Psoas muscle (tissue), 8 donors: ENCODE data around the gene CD2BP2. TPM values are rescaled to one million over a fixed set of nuclear protein-coding genes. Genes with fewer than 3 reads are reported as not detected.
"Not testable (repeated sequence)": the region's sequence is repeated elsewhere in the genome, so short reads cannot be mapped to it uniquely, and the experiment has no call there.

Experiments
- ATAC-seq, 4 donors: fragments of 200-7000 bp; cut with Tn5 transposase; one replicate each; pipeline ENCODE4 v1.9.1; 2020; ENCODE audit warnings: moderate library complexity in 3 of 4, mild to moderate bottlenecking in 2 of 4
- DNase-seq, 2 donors: peaks; one replicate each; pipeline ENCODE4 v3.0.0-alpha.2; 2020
- H3K27ac ChIP-seq: fragments of 200-600 bp; one replicate; pipeline ENCODE4 v1.8.0; 2022
- H3K27me3 ChIP-seq, 3 donors: fragments of 200-600 bp in 1 of 3; one replicate each; pipeline versions ENCODE4 v1.6.1 to v1.8.0; 2013 to 2022; ENCODE audit warnings: low read length in 2 of 3, mild to moderate bottlenecking in 2 of 3, moderate library complexity in 1 of 3; ENCODE audit not compliant: insufficient read depth in 3 of 3
- H3K36me3 ChIP-seq, 2 donors: fragments of 200-600 bp in 1 of 2; one replicate each; pipeline versions ENCODE4 v1.6.1 to v1.8.0; 2013 to 2022; ENCODE audit warnings: low read depth in 1 of 2, mild to moderate bottlenecking in 1 of 2, moderate library complexity in 1 of 2; ENCODE audit not compliant: insufficient read depth in 1 of 2
- H3K4me1 ChIP-seq: fragments of 200-600 bp; one replicate; pipeline ENCODE4 v1.8.0; 2022
- H3K4me3 ChIP-seq: fragments of 200-600 bp; one replicate; pipeline ENCODE4 v1.8.0; 2022; ENCODE audit warnings: mild to moderate bottlenecking
- H3K9me3 ChIP-seq: fragments of 200-600 bp; one replicate; pipeline ENCODE4 v1.8.0; 2022
- WGBS, 3 donors: extraction: QIAGEN DNeasy Blood & Tissue Kit; methylation state at CpG; one replicate each; pipeline versions ENCODE4 v1.1.6 to v1.1.7; 2013; 5-methylcytosine and 5-hydroxymethylcytosine counted together
- intact Hi-C, 2 donors: fragments of 100-400 bp; cut with DNase I; formaldehyde crosslinking; loops; one replicate each; pipeline versions ENCODE4 v1.11.0 to v1.14.2; 2022
- polyA plus RNA-seq, 3 donors: library from polyadenylated mRNA; stranded (reverse); fragments of 200-250 nt; gene quantifications; one replicate each; pipeline ENCODE4 v1.2.3, GENCODE V29; 2013
- total RNA-seq, 4 donors: library from RNA; stranded (reverse); fragmentation: NEBNext Ultra II Directional in 2 of 4; extraction: Animal tissue kit (Norgen Biotek cat#: 25700) in 2 of 4; gene quantifications; one replicate each; pipeline versions ENCODE4 v1.2.1 to v1.2.4, GENCODE V29; 2021 to 2023
- TF ChIP-seq, protein P1 (sequence below): fragments of 200-600 bp; IDR thresholded peaks from one replicate; pipeline ENCODE4 v1.8.0; 2022; ENCODE audit warnings: antibody characterized with exemption
- donor health status: healthy with polysubstance abuse.
- donor health status: DM: no; HTN: no; CAD: no; lungs with moderate emphysema.
- donor health status: Bipolar disorder and iron deficiency.
- donor health status: healthy.
- donor health status: DM: yes; HTN: yes; CAD: no.
- donor health status: DM: no; HTN: no; CAD: no.
- donor health status: DM: no; HTN: no; CAD: no.
- donor health status: DM: yes; HTN: yes; CAD: no.

Gene CD2BP2
- total and polyA plus RNA-seq, 7 donors: 31.0 to 65.0 (median 55.6) TPM

DNA sequence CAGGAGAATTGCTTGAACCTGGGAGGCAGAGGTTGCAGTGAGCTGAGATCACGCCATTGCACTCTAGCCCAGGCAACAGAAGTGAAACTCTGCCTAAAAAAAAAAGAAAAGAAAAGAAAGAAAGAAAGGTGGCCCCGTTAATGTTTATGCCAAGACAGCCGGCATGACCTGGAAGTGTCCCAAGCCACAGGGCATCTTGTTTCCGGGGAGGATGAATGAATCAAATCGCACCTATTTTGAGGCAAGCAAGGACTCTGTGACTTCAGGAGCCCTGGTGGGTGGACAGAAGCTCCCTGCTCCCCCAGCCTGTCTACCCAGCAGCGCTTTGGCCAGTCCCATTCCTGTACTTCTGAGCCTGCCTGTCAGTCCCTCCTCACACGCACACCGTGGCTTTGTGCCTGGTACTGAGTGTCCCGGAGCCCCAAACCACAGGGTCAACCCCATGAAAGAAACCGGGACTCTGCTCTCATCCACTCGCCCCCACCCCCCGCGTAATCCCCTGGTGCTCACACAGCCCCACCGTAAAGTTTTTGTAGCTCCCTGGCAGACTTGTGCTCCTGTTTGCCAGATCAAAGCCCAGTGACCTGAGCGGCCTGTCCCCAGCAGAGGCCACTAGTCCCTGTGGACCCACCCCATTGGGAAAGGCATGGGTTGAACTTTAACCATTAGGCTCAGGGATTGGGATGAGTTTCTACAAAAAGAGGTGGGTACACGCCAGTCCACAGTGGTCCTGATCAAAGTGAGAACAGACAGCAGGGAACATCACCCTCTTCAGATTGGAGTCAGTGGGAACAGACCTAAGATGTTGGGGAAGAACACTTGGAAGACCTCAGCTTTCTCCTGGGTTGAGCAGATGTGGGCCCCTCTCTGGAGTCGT lies 19.3 kb downstream of the CD2BP2 start:
- TF ChIP-seq, protein P1, sequence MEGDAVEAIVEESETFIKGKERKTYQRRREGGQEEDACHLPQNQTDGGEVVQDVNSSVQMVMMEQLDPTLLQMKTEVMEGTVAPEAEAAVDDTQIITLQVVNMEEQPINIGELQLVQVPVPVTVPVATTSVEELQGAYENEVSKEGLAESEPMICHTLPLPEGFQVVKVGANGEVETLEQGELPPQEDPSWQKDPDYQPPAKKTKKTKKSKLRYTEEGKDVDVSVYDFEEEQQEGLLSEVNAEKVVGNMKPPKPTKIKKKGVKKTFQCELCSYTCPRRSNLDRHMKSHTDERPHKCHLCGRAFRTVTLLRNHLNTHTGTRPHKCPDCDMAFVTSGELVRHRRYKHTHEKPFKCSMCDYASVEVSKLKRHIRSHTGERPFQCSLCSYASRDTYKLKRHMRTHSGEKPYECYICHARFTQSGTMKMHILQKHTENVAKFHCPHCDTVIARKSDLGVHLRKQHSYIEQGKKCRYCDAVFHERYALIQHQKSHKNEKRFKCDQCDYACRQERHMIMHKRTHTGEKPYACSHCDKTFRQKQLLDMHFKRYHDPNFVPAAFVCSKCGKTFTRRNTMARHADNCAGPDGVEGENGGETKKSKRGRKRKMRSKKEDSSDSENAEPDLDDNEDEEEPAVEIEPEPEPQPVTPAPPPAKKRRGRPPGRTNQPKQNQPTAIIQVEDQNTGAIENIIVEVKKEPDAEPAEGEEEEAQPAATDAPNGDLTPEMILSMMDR: no peak
- Histone ChIP-seq H3K4me3 (peak overlapping the region; percentile 82), H3K27ac (peak overlapping the region; percentile 97), H3K4me1 (peaks cover 8% of the 10 kb centered on the region), H3K9me3 (no peaks in the 10 kb centered on the region), H3K27me3 (no peaks in the 10 kb centered on the region), H3K36me3 (no peaks in the 10 kb centered on the region)
- intact Hi-C loops: no loop called here
- ATAC-seq (peak; percentile 35 to 66 (median 50)), DNase-seq (peak in 1 of 2 donors; percentile 76)
- 32 to 49% (median 39%) methylated on average over 17 of the region's 17 CpGs for WGBS, 3 donors

DNA sequence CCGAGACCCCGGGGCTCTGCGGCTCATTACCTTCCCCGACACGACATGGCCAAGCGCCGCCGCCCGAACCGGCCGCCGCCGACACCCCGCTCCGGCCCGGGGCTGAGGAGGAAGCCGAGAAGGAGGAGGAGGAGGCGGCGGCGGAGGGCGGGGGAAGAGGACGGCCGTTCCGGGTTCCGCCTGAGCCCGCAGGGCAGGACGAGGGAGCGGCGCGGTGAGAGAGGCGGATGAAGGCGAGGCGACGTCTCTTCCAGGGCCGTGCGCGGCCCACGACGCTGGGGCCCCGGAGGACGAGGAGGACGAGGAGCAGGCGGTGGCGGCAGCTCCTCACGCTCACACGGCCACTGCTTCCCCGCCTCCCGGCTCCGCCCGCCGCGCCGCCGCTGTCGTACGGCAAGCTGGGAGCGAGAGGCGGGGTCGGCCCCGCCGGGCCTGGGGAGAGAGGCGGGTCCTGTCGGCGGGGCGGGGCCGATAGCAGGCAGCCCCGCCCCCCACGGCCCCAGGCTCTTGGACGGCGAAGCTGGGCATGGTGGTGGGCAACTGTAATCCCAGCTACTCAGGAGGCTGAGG lies 20.0 kb downstream of the CD2BP2 start:
- peak overlapping the region; percentile 82 for H3K4me3 ChIP-seq
- peak overlapping the region; percentile 97 for H3K27ac ChIP-seq
- DNase-seq (peak; percentile 87 to 92), ATAC-seq (peak; percentile 89 to 93 (median 90))
- H3K36me3 ChIP-seq, H3K27me3 ChIP-seq, intact Hi-C loops, H3K9me3 ChIP-seq, H3K4me1 ChIP-seq: not testable (repeated sequence)
- 0% methylated on average over 50 to 69 of the region's 70 CpGs for WGBS, 3 donors

DNA sequence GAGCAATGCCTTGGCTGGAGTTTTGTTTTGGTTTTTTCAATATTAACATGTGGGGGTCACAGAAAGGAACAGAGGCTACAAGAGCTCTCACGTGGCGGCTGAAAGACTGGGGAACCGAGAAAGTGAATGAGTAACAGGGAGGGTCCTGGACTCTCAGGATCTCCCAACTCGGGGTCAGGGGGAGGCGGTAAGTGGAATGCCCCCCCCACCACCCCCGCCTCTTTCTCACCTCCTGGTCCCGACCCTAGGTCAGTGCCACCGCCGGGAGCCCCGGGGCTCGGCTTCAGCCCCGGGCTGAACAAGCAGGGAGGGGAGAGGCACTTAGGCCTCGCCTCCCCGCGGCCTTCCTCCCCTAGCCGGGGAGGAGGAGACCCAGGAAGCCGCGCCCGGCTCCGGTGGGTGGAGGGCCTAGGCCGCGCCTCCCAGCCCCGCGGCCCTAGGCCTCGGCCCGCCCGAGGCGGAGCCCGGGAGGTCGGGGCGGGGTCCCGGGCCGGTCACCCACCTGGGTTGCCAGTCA lies 20.6 kb downstream of the CD2BP2 start:
- H3K36me3 ChIP-seq, H3K9me3 ChIP-seq, intact Hi-C loops, H3K27me3 ChIP-seq, H3K4me1 ChIP-seq: not testable (repeated sequence)
- 0% methylated on average over 3 to 24 of the region's 33 CpGs for WGBS, 3 donors
- H3K4me3 ChIP-seq: peak overlapping the region; percentile 82
- DNase-seq: peak; percentile 86 to 93
- ATAC-seq: peak; percentile 81 to 93 (median 90)
- H3K27ac ChIP-seq: peak overlapping the region; percentile 97

DNA sequence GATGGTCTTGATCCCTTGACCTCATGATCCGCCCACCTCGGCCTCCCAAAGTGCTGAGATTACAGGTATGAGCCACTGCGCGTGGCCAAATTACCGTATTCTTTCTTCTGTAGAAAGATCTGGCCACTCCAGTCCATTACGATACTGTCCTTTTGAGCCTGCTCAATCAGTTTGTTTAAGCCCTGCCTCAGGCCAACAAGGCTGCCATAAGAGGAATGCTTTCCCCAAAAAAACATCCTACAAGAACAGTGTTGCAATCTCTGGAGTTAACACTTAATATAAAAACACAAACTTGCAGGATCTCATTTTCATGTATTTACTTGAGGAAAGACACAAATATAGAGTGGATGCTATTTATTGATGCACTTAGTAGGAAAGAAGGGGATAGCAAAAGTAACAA lies 30.9 kb downstream of the CD2BP2 start:
- DNase-seq, ATAC-seq: not testable (repeated sequence)

DNA sequence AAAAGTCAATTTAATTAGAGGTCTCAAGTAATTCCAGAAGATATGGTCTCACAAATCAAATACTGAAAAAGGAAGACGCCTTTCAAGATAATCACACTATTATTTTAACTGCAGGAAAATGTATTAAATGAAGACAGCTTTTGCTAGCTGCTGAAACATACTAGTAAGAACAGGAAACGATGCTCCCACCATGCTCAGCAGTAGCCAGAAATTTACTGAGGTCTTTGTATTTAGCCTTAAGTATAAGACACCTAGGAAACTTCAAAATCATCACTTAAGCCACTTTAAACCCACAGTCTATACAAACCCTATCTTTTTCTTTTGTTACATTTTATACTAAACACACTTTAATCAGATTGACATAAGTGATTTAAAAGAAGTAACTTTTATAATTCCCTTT lies 36.5 kb downstream of the CD2BP2 start:
- WGBS, 3 donors: 59 to 84% (median 66%) methylated on average over 2 of the region's 2 CpGs
- H3K4me1 ChIP-seq, ATAC-seq, H3K4me3 ChIP-seq, H3K36me3 ChIP-seq, H3K9me3 ChIP-seq, DNase-seq, H3K27ac ChIP-seq, H3K27me3 ChIP-seq, intact Hi-C loops: not testable (repeated sequence)

More for the DNA sequence above, 30.9 kb downstream of the CD2BP2 start:
- H3K4me3 ChIP-seq, H3K36me3 ChIP-seq, H3K9me3 ChIP-seq, H3K4me1 ChIP-seq, H3K27ac ChIP-seq, intact Hi-C loops, H3K27me3 ChIP-seq: not testable (repeated sequence)
- 93 to 94% (median 93%) methylated on average over 6 of the region's 6 CpGs for WGBS, 3 donors

DNA sequence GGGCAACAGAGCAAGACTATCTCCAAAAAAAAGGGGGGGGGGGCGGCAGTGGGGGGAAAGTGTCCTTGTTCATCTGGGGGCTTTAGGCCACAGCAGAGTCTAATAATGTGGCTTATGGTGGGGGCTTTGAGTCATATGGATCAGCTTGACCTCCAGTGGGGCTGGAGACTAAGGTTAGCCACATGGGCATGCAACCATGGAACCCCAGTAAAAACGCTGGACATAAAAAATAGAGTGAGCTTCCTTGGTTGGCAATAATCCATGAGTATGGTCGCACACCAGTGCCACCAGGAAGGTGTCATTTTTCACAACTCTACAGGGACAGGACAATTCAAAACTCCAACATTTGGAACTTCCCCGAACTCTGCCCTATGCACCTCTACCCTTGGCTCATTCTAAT lies 44.2 kb downstream of the CD2BP2 start:
- H3K4me3 ChIP-seq, DNase-seq, H3K36me3 ChIP-seq, H3K27ac ChIP-seq, ATAC-seq, H3K27me3 ChIP-seq, intact Hi-C loops, H3K9me3 ChIP-seq: not testable (repeated sequence)
- WGBS, 3 donors: 50 to 71% (median 60%) methylated on average over 1 to 3 of the region's 4 CpGs
- H3K4me1 ChIP-seq: peaks cover 15% of the 10 kb centered on the region

DNA sequence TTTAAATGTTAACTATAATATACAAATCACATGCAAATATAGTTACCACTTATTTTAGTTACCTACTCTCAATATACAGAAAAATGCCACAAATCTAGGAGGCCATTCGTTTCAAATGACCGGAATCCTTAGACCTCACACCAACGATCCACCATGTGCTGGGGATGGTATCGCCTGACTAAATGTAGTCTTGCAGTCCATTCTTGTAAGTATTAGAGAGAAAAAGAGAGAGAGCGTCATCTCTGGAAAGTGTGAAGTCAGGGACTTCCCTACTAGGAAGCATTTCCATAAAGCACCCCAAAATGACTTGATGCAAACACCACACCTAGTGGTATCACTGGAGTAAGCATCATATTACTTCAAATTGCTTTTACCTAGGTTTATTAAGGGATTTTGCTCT lies 45.9 kb downstream of the CD2BP2 start:
- H3K4me3 ChIP-seq, ATAC-seq, H3K36me3 ChIP-seq, DNase-seq, H3K9me3 ChIP-seq, intact Hi-C loops, H3K27me3 ChIP-seq: not testable (repeated sequence)
- WGBS, 3 donors: 83 to 92% (median 84%) methylated on average over 5 of the region's 5 CpGs
- H3K4me1 ChIP-seq: peaks cover 15% of the 10 kb centered on the region
- H3K27ac ChIP-seq: peak overlapping the region; percentile 53

Other genes starting within 250 kb of the CD2BP2 start
- gene GDPD3, start 241.8 kb downstream of the CD2BP2 start, total RNA-seq: 1 to 10 TPM in 2 of 4 donors, under 1 TPM in 2; 0.56 to 3.1 (median 1.3) TPM
- under 1 TPM; 0.48 to 0.91 (median 0.89) TPM for gene GDPD3, start 241.8 kb downstream of the CD2BP2 start, polyA plus RNA-seq
- gene MAPK3, start 232.1 kb downstream of the CD2BP2 start, total RNA-seq: 10 to 100 TPM; 37.2 to 45.2 (median 41.0) TPM
- gene MAPK3, start 232.1 kb downstream of the CD2BP2 start, polyA plus RNA-seq: 10 to 100 TPM; 25.6 to 53.0 (median 48.7) TPM
- 1 to 10 TPM; 4.0 to 6.8 (median 6.3) TPM for gene CORO1A, start 171.7 kb downstream of the CD2BP2 start, total RNA-seq
- 1 to 10 TPM; 2.7 to 6.5 (median 3.0) TPM for gene CORO1A, start 171.7 kb downstream of the CD2BP2 start, polyA plus RNA-seq
- gene BOLA2B, start 161.6 kb downstream of the CD2BP2 start, total RNA-seq: 10 to 100 TPM; 54.0 to 69.1 (median 60.3) TPM
- gene BOLA2B, start 161.6 kb downstream of the CD2BP2 start, polyA plus RNA-seq: 100 to 1,000 TPM; 177 to 700 (median 243) TPM
- gene SLX1A, start 161.4 kb downstream of the CD2BP2 start, total RNA-seq: 10 to 100 TPM; 21.6 to 45.2 (median 38.3) TPM
- gene SLX1A, start 161.4 kb downstream of the CD2BP2 start, polyA plus RNA-seq: 10 to 100 TPM in 2 of 3 donors, 1 to 10 TPM in 1; 9.2 to 43.3 (median 31.0) TPM
- 1 to 10 TPM; 4.2 to 5.5 (median 4.7) TPM for gene SULT1A3, start 156.1 kb downstream of the CD2BP2 start, total RNA-seq
- 1 to 10 TPM; 2.7 to 4.6 (median 3.4) TPM for gene SULT1A3, start 156.1 kb downstream of the CD2BP2 start, polyA plus RNA-seq
- 1 to 10 TPM; 3.0 to 6.5 (median 5.0) TPM for gene NPIPB13, start 106.8 kb downstream of the CD2BP2 start, total RNA-seq
- 1 to 10 TPM; 1.8 to 2.2 (median 2.0) TPM for gene NPIPB13, start 106.8 kb downstream of the CD2BP2 start, polyA plus RNA-seq
- 10 to 100 TPM; 30.1 to 50.0 (median 34.1) TPM for gene TBC1D10B, start 15.2 kb upstream of the CD2BP2 start, total RNA-seq
- 10 to 100 TPM; 24.5 to 45.0 (median 26.4) TPM for gene TBC1D10B, start 15.2 kb upstream of the CD2BP2 start, polyA plus RNA-seq
- gene MYL11, start 19.5 kb upstream of the CD2BP2 start, total RNA-seq: 1,000 to 10,000 TPM; 1,414 to 6,743 (median 2,777) TPM
- gene MYL11, start 19.5 kb upstream of the CD2BP2 start, polyA plus RNA-seq: 1,000 to 10,000 TPM in 2 of 3 donors, 100 to 1,000 TPM in 1; 636 to 4,264 (median 2,548) TPM
- gene SEPTIN1, start 27.3 kb upstream of the CD2BP2 start, total RNA-seq: 1 to 10 TPM in 2 of 4 donors, under 1 TPM in 2; 0.34 to 1.8 (median 0.90) TPM
- gene SEPTIN1, start 27.3 kb upstream of the CD2BP2 start, polyA plus RNA-seq: under 1 TPM; 0.22 to 0.51 (median 0.28) TPM
- 1 to 10 TPM; 2.8 to 7.8 (median 5.6) TPM for gene ZNF48, start 40.1 kb upstream of the CD2BP2 start, total RNA-seq
- gene ZNF48, start 40.1 kb upstream of the CD2BP2 start, polyA plus RNA-seq: 1 to 10 TPM; 2.3 to 7.4 (median 3.2) TPM
- gene ZNF771, start 52.3 kb upstream of the CD2BP2 start, total RNA-seq: 10 to 100 TPM in 2 of 4 donors, 1 to 10 TPM in 2; 4.8 to 14.6 (median 9.1) TPM
- 1 to 10 TPM; 5.3 to 7.4 (median 5.4) TPM for gene ZNF771, start 52.3 kb upstream of the CD2BP2 start, polyA plus RNA-seq
- gene DCTPP1, start 74.7 kb upstream of the CD2BP2 start, total RNA-seq: 10 to 100 TPM; 23.3 to 54.4 (median 33.9) TPM
- 10 to 100 TPM; 42.2 to 84.2 (median 52.7) TPM for gene DCTPP1, start 74.7 kb upstream of the CD2BP2 start, polyA plus RNA-seq
- gene SEPHS2, start 90.6 kb upstream of the CD2BP2 start, total RNA-seq: 10 to 100 TPM; 25.4 to 61.4 (median 46.9) TPM
- gene SEPHS2, start 90.6 kb upstream of the CD2BP2 start, polyA plus RNA-seq: 10 to 100 TPM; 39.0 to 96.7 (median 63.8) TPM
- 1 to 10 TPM; 1.1 to 3.0 (median 2.3) TPM for gene ITGAL, start 117.4 kb upstream of the CD2BP2 start, total RNA-seq
- gene ITGAL, start 117.4 kb upstream of the CD2BP2 start, polyA plus RNA-seq: under 1 TPM; 0.21 to 0.29 (median 0.27) TPM
- gene ZNF768, start 171.3 kb upstream of the CD2BP2 start, total RNA-seq: 10 to 100 TPM; 54.5 to 67.2 (median 60.2) TPM
- gene ZNF768, start 171.3 kb upstream of the CD2BP2 start, polyA plus RNA-seq: 100 to 1,000 TPM in 1 of 3 donors, 10 to 100 TPM in 2; 49.0 to 125 (median 91.2) TPM
- gene ZNF747, start 179.6 kb upstream of the CD2BP2 start, total RNA-seq: 10 to 100 TPM in 1 of 4 donors, 1 to 10 TPM in 3; 6.4 to 16.4 (median 8.9) TPM
- 10 to 100 TPM in 1 of 3 donors, 1 to 10 TPM in 2; 6.8 to 16.3 (median 7.9) TPM for gene ZNF747, start 179.6 kb upstream of the CD2BP2 start, polyA plus RNA-seq
- gene ZNF764, start 203.1 kb upstream of the CD2BP2 start, total RNA-seq: 1 to 10 TPM; 2.7 to 8.7 (median 5.2) TPM
- gene ZNF764, start 203.1 kb upstream of the CD2BP2 start, polyA plus RNA-seq: 1 to 10 TPM; 1.9 to 5.1 (median 3.0) TPM
- 10 to 100 TPM; 11.7 to 21.2 (median 16.5) TPM for gene ZNF688, start 216.4 kb upstream of the CD2BP2 start, total RNA-seq
- gene ZNF688, start 216.4 kb upstream of the CD2BP2 start, polyA plus RNA-seq: 10 to 100 TPM; 11.1 to 15.6 (median 13.5) TPM
- gene ZNF785, start 230.4 kb upstream of the CD2BP2 start, total RNA-seq: 1 to 10 TPM; 3.4 to 5.4 (median 3.9) TPM
- gene ZNF785, start 230.4 kb upstream of the CD2BP2 start, polyA plus RNA-seq: 1 to 10 TPM; 1.3 to 2.8 (median 1.5) TPM